Measurements from ENCODE around the gene RAD50.
A peak's percentile ranks its signal among the peaks of the same experiment; 100 is the strongest.

The RAD50 gene

DNA sequence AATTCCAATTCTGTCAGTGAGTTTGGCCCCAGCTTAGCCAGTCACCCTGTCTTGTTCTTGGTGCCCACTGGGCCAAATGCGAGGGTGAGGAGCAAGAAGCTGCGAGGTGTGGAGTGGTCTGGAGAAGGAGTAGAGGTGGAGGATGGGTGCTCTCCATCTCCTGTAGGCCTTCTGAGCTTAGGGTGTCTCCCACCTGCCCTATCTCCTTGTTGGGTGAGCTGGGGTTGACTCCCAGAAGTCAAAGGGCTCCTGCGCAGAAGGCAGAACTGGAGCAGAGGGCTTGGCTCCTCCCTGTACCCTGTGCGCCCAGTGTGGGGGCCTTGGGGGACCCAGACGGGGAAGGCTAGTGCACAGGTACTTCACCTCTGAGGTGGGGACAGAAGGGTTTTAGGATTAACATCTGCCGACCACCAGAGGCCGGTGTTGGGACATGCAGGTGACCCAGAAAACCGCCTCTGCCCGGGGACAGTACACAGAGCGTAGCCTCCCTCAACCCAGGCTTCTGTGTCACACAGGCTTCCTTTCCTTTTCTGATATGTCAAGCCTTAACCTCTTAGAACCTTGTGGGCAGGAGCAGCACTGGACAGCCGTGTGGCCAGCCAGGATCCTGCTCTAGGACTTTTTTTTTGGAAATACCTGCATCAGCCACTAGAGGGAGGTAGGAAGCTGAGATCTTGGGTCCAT lies 30.3 kb upstream of the RAD50 start:
- Histone ChIP-seq H3K27ac (ENCODE audit: poor library complexity, severe bottlenecking) (no peak overlapping the region), H3K4me1 (ENCODE audit: insufficient read depth, poor library complexity, severe bottlenecking) (no peaks in the 10 kb centered on the region), H3K36me3 (ENCODE audit: low read depth) (no peaks in the 10 kb centered on the region), H3K9me3 (ENCODE audit: severe bottlenecking) (peaks cover 5% of the 10 kb centered on the region), H3K27me3 (ENCODE audit: insufficient read depth, poor library complexity, severe bottlenecking) (no peaks in the 10 kb centered on the region), H3K4me3 (ENCODE audit: severe bottlenecking) (no peak overlapping the region)
- peak; percentile 87 for ATAC-seq (ENCODE audit: low read depth)
- TF ChIP-seq, protein P1, sequence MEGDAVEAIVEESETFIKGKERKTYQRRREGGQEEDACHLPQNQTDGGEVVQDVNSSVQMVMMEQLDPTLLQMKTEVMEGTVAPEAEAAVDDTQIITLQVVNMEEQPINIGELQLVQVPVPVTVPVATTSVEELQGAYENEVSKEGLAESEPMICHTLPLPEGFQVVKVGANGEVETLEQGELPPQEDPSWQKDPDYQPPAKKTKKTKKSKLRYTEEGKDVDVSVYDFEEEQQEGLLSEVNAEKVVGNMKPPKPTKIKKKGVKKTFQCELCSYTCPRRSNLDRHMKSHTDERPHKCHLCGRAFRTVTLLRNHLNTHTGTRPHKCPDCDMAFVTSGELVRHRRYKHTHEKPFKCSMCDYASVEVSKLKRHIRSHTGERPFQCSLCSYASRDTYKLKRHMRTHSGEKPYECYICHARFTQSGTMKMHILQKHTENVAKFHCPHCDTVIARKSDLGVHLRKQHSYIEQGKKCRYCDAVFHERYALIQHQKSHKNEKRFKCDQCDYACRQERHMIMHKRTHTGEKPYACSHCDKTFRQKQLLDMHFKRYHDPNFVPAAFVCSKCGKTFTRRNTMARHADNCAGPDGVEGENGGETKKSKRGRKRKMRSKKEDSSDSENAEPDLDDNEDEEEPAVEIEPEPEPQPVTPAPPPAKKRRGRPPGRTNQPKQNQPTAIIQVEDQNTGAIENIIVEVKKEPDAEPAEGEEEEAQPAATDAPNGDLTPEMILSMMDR (IDR thresholded peaks at IDR 0.05; ENCODE audit: poor library complexity, severe bottlenecking): peak; percentile 99
- peak; percentile 64 for DNase-seq (ENCODE audit: low spot score)

DNA sequence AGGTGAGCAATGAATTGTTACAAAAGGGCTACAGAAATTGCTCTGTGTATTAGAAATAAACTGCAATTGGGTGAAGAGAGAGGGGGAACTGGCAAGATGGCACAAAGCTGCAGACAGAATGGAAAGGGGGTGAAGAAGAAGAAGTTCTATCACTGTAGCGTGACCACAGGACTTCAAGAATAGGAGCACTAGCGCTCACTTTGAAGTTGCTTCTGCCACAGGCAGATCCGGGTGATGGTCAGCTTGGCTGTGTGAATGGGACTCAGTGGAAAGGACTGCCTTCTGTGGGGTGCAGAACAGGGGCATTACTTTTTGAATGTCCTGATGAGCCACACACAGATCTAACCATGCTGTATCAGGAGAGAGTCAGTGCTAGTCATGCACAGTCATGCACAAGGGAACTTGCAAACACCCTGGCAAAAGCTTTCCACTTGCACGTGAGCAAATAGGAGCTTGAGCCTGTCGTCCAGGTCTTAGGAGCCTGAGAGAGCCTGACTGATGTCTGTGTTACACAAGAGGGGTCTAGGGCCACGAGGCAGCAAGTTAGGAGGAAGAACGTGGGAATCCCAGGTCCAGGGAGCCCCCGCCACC lies 29.7 kb upstream of the RAD50 start:
- TF ChIP-seq, protein P1 (IDR thresholded peaks at IDR 0.05; ENCODE audit: poor library complexity, severe bottlenecking): peak; percentile 83
- H3K36me3 ChIP-seq (ENCODE audit: low read depth): no peaks in the 10 kb centered on the region
- no peaks in the 10 kb centered on the region for H3K4me1 ChIP-seq (ENCODE audit: insufficient read depth, poor library complexity, severe bottlenecking)
- ATAC-seq (ENCODE audit: low read depth) (peak; percentile 34; the same call in 2 of the 3 replicates), DNase-seq (ENCODE audit: low spot score) (no peak)
- no peaks in the 10 kb centered on the region for H3K9me3 ChIP-seq (ENCODE audit: severe bottlenecking)
- H3K27ac ChIP-seq (ENCODE audit: poor library complexity, severe bottlenecking): no peak overlapping the region
- no peaks in the 10 kb centered on the region for H3K27me3 ChIP-seq (ENCODE audit: insufficient read depth, poor library complexity, severe bottlenecking)
- H3K4me3 ChIP-seq (ENCODE audit: severe bottlenecking): no peak overlapping the region

DNA sequence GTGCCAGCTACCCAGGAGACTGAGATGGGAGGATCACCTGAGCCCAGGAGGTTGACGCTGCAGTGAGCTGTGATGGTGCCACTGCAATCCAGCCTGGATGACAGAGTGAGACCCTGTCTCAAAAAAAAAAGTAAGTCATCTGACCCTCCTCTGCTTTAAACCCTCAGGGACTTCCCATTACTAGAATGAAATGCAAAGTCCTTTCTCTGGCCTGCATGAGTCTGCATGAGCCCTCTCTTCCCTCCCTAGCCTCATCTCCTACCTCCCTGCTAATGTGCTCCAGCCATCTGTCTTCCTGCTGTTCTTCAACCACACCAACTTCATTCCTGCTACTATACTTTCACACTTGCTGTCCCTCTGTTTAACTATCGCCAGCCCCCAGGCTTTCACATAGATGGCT lies 28.8 kb upstream of the RAD50 start:
- Histone ChIP-seq H3K9me3 (ENCODE audit: severe bottlenecking) (no peaks in the 10 kb centered on the region), H3K27ac (ENCODE audit: poor library complexity, severe bottlenecking) (no peak overlapping the region), H3K4me1 (ENCODE audit: insufficient read depth, poor library complexity, severe bottlenecking) (no peaks in the 10 kb centered on the region), H3K27me3 (ENCODE audit: insufficient read depth, poor library complexity, severe bottlenecking) (peaks cover 2% of the 10 kb centered on the region), H3K4me3 (ENCODE audit: severe bottlenecking) (no peak overlapping the region), H3K36me3 (ENCODE audit: low read depth) (no peaks in the 10 kb centered on the region)
- ATAC-seq (ENCODE audit: low read depth): no peak
- DNase-seq (ENCODE audit: low spot score): no peak
- TF ChIP-seq, protein P1 (IDR thresholded peaks at IDR 0.05; ENCODE audit: poor library complexity, severe bottlenecking): no peak

DNA sequence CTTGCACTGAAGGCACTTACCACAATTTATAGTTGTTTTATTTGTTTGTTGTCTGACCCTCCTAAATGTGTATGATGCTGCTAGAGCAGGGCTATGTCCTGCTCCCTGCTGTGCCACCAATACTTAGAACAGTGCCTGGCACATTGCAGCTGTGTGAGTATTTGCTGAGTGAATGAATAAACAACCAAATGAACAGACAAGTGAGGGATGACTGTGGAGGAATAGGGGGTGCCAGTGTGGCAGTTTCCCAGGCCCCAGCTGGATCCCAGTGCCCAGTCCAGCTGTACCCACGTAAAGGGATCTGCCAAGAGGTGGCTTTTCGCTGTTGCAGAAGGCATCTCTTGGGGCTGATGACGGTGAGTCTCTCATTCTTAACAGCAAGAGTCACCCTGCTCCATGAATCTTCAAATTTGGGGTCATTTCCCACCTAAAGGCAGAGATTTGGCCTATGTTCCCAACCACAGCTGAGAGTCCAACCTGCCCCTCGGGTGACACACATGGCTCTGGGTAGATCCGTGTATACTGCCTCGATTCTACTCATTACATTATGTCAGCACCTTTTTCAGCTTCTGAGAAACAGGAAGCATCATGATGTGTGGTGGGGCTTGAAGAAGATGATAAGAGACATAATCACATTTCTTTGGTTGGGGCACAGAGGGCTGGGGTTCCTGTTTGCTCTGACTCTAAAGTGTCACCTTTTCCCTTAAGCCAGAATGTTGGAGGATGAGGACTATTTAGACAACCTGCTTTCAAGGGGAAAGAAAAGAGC lies 27.7 kb upstream of the RAD50 start:
- no peak for ATAC-seq (ENCODE audit: low read depth)

More for the DNA sequence above, 27.7 kb upstream of the RAD50 start:
- no peak overlapping the region for H3K27ac ChIP-seq (ENCODE audit: poor library complexity, severe bottlenecking)
- H3K27me3 ChIP-seq (ENCODE audit: insufficient read depth, poor library complexity, severe bottlenecking): peaks cover 7% of the 10 kb centered on the region
- H3K36me3 ChIP-seq (ENCODE audit: low read depth): no peaks in the 10 kb centered on the region
- TF ChIP-seq, protein P1 (IDR thresholded peaks at IDR 0.05; ENCODE audit: poor library complexity, severe bottlenecking): no peak
- H3K4me1 ChIP-seq (ENCODE audit: insufficient read depth, poor library complexity, severe bottlenecking): no peaks in the 10 kb centered on the region
- no peak overlapping the region for H3K4me3 ChIP-seq (ENCODE audit: severe bottlenecking)
- no peak for DNase-seq (ENCODE audit: low spot score)
- H3K9me3 ChIP-seq (ENCODE audit: severe bottlenecking): no peaks in the 10 kb centered on the region

All from RWPE2 (cell line).